Measurements from ENCODE around the gene FXN.
"Not testable (repeated sequence)": the region's sequence is repeated elsewhere in the genome, so short reads cannot be mapped to it uniquely, and the experiment has no call there.

Gene FXN

DNA sequence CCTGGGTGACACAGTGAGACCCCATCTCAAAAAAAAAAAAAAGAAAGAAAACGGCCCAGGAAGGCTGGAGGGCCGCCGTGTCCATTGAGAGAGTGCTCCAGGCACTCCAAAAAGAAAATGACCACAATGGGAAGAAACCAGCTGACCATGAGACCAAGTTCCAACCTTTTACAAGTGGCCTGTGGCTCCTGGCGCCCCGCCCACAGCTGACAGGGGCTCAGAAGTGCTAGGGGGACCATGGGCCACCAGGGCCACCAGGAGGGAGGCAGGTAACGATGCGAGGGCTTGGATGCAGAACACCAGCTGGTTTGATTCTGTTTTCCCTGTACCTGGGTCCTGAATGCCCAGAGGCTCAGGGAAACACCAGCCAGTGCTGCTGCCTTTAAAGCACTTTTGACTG is 34.6 kb downstream of the FXN start:
- DNase-seq (ENCODE audit: low read depth), result no peak

DNA sequence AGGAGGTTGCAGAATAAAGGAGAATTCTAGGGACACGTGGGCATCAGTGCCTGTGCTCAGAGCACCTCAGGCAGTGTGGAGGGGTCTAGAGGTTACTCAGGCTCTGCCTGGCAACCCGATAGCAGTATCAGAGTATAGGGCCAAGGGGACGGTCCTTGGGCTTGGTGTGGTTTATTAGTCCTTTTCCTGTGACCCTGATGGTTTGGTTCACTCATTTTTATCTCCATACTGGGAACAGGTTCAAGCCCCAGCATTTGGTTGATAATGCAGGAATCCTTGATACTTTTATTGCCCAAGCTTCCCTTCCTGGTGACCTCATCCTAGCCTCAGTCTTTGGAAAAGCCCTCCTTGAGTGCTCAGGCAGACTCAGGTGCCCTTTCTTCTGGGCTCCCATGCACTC is 35.5 kb downstream of the FXN start:
- DNase-seq (ENCODE audit: low read depth), result no peak

DNA sequence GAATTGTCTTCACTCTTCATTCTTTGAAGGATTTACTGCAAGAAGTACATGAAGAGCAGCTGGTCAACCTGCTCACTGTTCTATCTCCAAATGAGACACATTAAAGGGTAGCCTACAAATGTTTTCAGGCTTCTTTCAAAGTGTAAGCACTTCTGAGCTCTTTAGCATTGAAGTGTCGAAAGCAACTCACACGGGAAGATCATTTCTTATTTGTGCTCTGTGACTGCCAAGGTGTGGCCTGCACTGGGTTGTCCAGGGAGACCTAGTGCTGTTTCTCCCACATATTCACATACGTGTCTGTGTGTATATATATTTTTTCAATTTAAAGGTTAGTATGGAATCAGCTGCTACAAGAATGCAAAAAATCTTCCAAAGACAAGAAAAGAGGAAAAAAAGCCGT is 37.6 kb downstream of the FXN start:
- no peak for DNase-seq (ENCODE audit: low read depth)

DNA sequence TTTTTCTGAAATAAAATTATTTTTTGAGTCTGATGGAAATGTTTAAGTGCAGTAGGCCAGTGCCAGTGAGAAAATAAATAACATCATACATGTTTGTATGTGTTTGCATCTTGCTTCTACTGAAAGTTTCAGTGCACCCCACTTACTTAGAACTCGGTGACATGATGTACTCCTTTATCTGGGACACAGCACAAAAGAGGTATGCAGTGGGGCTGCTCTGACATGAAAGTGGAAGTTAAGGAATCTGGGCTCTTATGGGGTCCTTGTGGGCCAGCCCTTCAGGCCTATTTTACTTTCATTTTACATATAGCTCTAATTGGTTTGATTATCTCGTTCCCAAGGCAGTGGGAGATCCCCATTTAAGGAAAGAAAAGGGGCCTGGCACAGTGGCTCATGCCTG is 39.2 kb downstream of the FXN start:
- DNase-seq (ENCODE audit: low read depth), result no peak

DNA sequence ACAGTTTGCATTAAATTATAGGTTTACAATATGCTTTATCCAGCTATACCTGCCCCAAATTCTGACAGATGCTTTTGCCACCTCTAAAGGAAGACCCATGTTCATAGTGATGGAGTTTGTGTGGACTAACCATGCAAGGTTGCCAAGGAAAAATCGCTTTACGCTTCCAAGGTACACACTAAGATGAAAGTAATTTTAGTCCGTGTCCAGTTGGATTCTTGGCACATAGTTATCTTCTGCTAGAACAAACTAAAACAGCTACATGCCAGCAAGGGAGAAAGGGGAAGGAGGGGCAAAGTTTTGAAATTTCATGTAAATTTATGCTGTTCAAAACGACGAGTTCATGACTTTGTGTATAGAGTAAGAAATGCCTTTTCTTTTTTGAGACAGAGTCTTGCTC is 41.0 kb downstream of the FXN start:
- no peak for DNase-seq (ENCODE audit: low read depth)

DNA sequence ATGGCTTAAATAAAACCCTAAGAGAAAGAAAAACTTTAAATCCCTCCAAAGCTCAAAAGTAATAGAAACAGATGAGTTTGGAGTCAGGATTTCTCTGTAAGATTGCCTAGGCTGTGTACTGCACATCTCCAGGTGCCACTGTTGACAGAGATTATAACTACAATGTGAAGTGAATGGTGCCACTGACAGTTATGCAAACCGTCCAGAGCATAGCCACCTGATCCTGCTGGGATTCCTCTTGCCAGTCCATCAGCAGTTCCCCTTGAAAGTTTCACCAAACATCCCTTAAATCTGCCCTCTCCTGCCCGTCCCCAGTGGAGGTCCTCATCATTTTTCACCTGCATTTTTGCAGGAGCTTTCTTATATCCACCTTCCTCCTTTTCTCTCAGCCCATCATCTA is 42.5 kb downstream of the FXN start:
- no peak for DNase-seq (ENCODE audit: low read depth)

DNA sequence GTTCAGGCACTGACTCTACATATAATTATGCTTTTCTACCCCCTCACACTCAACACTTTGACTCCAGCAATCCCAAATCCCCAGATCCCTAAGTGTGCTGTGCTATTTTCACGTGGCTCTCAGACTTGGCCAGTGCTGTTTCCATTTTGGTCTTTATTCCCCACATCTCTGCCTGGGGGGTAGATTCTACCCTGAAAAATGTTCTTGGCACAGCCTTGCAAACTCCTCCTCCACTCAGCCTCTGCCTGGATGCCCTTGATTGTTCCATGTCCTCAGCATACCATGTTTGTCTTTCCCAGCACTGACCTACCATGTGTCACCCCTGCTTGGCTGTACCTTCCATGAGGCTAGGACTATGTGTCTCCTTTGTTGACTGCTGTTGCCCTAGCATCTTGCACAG is 43.0 kb downstream of the FXN start:
- no peak for DNase-seq (ENCODE audit: low read depth)

DNA sequence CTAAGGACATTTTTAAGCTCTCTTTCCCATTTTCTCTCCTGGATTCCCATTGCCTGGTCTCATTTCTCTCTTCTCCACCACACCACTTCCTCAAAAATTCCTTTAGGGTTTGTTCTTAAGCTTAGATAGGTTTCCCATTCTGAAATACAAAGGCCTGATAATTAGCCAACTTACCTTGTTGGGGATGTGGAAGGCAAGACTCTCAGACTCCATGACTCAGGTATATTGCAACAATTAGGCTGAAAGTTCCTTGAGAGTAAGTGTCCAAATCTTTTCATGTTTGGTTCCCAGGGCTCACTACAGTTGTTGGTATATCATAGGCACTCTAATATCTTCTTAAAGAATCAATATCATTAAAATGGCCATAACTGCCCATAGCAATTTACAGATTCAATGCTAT is 43.6 kb downstream of the FXN start:
- DNase-seq (ENCODE audit: low read depth), result no peak

DNA sequence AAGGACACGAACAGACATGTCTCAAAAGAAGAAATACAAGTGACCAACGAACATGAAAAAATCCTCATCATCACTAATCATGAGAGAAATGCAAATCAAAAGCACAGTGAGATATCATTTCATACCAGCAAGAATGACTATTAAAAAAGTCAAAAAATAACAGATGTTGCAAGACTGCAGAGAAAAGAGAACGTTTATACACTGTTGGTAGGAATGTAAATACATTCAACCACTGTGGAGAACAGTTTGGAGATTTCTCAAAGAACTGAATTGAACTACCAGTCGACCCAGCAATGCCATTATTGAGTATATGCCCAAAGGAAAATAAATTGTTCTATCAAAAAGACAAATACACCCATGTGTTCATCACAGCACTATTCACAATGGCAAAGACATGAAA is 45.7 kb downstream of the FXN start:
- DNase-seq (ENCODE audit: low read depth), result no peak

DNA sequence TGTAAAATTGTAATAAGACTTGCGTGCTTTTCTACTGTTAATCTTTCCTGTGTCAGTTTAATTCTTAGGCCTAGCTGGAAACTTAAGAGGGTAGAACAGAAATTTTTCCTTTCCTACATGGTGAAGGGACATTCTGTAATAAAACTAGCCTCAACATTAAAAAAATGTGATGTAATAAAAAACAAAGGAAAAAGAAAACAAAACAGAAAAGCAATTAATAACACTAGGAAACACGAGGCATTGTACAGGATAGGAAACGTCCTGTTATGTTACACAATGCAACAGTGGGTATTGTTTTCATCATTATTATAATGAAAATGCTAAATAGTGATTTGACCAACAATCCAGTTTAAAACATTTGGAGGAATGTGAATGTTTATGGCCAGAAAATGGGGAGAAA is 47.8 kb downstream of the FXN start:
- no peak for DNase-seq (ENCODE audit: low read depth)

DNA sequence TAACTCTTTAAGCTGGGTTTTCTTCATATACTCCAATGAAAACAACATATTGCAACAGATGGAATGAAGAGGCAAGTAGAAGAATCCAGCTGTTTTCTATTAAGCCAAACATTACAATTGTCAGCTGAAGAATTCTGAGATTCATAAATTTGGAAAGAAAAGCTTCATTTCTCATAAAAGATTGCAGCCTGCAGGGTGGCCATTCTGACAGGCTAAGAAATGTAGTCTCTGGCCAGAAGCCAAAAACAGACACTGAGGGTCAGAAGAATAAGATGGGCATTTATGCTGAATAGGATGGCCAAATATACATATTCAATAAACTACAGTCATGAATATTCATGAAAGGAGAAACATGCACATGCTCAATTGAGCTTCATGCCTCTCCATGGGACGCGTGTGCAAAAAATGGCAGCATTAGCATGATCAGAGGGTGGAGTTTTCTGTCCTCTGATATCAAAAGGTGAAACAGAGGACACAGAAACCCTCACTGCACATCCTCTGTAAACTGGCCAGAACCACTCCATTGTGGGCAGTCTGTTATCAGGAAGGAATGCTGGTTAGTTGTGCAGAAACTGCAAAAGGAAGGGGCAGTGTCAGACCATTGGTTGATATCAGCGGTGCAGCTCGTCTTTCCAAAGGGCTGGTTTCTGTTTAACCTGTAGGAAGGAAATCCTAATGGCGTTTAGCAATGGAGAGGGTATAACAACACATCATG is 50.2 kb downstream of the FXN start:
- DNase-seq (ENCODE audit: low read depth), result no peak

DNA sequence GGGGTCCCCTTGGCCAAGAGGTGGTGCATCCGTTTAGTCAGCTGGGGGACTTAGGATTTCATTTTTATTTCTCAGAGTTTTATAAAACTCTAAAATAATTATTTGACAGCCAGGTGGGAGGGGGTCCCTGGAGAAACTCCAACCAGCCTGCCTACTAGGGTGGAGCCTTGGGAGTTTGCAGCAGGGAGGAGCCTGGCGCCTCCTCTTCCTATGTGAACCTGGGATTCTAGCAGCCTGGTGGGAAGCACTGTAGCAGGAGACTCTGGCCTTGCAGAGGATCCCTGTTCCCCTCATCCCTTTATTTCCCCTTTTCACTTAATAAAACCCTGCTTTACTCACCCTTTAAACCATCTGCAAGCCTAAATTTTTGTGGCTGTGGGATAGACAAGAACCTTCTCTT is 50.8 kb downstream of the FXN start:
- DNase-seq (ENCODE audit: low read depth), result no peak

DNA sequence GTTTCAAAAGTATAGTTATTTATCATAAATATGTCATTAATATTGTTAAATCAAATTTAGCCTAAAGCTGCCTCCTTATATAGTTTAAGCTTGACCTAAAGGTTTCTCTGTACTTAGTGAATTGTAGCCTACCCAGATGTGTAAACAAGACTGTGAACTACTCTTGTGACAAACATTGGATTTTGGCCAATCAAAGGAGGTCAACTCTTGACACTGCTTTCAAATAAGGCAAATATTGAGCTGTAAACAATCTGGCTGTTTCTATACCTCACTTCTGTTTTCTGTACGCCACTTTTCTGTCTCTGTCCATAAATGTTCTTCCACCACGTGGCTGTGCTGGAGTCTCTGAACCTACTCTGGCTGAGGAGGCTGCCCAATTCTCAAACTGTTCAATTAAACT is 51.2 kb downstream of the FXN start:
- no peak for DNase-seq (ENCODE audit: low read depth)

DNA sequence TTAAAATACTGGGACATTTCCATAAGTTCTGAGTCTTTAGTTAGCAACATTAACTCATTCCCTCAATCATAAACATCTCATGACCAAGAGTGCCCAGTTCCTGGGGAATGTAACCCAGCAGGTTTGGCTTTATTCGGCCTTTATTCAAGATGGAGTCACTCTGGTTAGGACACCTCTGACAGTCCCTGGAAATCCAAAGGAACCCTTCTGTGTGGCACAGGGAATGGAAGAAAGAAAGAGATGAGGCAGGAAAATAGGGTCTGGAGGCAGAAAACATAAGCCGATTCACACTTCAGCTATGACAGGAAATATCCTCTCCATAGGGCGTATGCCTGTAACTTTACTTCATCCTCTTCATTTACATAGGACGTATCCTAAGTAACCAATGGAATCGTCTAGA is 53.5 kb downstream of the FXN start:
- no peak for DNase-seq (ENCODE audit: low read depth)

DNA sequence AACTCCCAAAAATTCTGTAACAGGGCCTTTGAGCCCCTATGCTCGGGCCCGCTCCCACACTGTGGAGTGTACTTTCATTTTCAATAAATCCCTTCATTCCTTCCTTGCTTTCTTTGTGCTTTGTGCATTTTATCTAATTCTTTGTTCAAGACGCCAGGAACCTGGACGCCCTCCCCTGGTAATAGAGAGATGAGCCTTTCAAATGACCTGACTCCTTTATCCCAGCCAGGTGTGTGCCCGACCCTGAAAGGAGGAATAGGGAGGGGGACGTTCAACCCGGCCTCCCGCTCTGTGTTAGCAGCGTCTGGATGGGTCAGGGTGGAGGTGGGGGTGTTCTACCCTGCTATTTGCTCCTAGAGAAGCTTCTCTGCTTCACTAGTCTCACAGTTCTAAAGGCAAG is 53.9 kb downstream of the FXN start:
- DNase-seq (ENCODE audit: low read depth), result no peak

DNA sequence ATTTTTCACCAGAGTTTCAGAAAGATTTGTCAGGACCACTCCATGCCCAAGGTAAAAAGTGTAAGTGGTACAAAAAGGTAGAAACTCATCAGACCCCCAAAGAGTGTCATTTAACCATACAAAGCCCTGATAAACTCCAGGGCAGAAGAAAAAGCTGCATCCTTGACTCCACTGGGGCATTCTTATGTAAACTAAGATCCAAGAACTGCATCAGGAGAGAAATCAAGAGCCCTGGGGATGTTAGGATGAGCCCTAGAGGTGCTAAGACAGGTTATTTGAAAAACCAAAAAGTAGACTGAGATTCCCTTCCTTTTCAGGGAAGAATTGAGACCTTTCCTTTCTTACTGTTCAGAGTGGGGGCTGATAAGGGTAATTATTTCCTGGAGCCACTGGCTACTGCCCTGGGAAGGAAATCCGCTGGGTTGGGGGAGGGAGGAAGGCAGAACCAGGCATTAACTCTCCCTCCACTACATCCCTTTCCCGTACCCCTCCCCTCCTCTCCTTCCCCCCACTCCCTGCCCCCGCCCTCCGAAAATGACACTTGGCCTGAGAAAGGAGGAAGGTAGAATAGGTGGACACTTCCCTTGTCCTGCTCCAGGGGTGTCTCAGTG is 54.7 kb downstream of the FXN start:
- no peak for DNase-seq (ENCODE audit: low read depth)

DNA sequence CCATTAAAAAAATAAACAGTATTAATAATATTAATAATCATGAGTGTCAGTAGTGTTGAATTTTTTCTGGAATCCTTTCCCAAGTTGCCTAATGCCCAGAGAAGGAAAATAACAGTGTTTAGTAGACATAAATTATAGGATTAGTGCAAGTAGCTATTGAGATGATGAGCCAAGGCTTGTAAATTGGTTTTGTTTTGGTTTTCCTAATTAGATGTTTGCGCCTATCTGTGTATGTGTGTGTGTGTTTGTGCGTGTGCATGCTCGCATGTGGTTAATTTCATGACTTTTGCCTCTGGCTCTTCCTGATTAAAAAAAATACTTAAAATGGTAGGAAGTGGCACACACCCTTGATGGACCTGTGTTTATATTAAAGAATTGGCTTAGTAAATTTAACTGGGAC is 55.4 kb downstream of the FXN start:
- no peak for DNase-seq (ENCODE audit: low read depth)

DNA sequence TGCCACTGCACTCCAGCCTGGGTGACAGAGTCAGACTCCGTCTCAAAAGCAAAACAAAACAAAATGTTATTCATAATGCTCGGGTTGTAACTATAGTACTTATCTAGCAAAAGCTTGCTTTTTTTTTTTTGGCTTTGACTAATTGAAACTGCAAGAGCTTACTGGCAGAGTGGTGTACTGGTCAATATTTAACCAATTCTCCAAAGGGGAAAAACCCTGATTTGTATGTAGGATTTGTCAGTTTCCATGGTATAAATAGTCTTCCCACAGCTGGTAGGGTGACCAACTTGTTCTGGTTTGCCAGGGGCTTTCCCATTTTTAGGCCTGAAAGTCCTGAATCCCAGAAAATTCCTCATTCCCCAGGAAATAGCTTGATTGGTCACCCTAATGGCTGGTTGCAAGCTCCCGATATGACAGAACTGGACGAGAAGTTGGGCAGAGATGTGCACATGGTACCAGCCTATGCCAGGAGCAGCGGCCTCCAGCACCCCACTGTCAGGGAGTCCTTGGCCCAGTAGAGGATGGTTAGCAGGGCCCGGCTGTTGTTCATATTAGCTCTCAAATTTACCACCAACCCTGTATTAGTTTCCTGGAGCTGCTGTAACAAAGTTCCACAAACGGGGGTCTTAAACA is 58.0 kb downstream of the FXN start:
- DNase-seq (ENCODE audit: low read depth), result no peak

DNA sequence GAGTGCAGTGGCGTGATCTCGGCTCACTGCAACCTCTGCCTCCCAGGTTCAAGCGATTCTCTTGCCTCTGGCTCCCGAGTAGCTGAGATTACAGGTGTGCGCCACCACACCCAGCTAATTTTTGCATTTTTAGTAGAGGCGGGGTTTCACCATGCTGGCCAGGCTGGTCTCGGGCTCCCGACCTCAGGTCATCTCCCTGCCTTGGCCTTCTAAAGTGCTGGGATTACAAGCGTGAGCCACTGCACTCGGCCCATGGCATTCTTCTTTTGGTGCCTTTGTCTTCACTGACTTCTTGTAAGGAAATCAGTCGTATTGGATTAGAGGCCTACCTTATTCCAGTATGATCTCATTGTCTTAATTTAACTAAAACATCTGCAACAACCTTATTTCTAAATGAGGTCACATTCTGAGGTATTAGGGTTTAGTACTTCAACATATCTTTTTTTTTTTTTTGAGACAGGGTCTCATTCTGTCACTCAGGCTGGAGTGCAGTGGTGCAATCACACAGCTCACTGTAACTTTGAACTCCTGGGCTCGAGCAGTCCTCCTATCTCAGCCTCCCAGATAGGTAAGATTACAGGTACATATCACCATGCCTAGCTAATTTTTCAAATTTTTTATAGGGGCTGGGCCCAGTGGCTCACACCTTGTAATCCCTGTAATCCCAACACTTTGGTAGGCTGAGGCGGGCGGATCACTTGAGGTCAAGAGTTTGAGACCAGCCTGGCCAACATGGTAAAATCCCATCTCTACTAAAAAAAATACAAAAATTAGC is 59.0 kb downstream of the FXN start:
- DNase-seq (ENCODE audit: low read depth), result not testable (repeated sequence)

DNA sequence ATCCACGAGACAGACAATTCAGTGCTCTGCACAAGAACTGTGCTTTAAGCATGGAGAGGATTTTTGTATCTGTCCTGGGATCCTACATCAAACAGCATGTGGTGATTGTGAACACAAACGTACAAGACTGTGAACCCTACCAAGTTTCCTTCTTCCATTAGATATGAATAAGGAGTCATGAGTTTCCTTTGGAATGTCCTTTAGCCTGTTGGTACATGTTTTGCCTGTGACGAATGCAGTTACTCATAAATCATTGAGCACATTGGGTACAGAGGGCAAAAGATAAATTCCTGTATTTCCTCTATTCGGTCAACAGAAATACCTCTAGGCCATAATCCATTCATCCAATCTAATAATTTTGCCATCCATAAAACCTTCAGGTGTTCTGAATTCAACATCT is 61.5 kb downstream of the FXN start:
- DNase-seq (ENCODE audit: low read depth), result peak; percentile 73

DNA sequence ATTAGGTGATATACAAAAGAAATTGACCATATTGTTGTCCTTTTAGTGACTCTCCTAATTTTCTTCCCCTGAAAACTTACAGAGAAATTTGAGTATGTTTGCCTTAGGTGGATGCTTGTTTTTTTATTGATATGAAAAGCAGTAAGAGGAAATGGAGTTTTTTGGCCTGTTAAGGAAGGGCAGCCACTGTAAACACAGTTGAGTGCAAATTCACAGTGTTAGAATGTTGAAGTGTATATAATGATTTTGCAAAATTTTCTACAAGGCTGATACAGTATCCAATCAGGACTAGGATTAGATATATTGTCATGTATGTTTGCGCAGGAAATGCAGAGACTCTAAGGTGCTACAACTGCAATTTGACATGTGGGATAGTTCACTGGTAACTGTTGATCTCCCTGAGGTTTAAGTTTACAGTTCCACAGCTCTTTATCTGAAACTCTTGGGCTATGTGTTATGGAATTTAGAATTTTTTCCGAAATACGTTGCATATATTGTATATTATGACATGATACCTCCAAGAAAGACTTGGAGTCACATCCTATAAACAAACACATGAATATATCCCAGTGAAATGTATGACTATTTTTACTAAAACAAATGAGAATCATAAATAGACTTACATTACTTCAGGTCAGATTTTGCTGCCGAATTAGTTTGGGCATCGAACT is 62.5 kb downstream of the FXN start:
- no peak for DNase-seq (ENCODE audit: low read depth)

DNA sequence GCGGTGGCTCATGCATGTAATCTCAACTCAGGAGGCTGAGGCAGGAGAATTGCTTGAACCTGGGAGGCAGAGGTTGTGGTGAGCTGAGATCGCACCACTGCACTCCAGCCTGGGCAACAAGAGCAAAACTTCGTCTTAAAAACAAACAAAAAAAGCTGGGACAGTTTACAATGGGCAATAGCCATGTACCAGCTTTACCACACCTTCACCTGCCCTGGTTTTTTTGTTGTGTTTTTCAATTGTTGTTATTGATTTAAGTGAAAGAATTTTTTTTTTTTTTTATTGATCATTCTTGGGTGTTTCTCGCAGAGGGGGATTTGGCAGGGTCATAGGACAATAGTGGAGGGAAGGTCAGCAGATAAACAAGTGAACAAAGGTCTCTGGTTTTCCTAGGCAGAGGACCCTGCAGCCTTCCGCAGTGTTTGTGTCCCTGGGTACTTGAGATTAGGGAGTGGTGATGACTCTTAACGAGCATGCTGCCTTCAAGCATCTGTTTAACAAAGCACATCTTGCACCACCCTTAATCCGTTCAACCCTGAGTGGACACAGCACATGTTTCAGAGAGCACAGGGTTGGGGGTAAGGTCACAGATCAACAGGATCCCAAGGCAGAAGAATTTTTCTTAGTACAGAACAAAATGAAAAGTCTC is 67.9 kb downstream of the FXN start:
- DNase-seq (ENCODE audit: low read depth), result not testable (repeated sequence)
